Prostate gland (tissue), 2 donors: ENCODE results near the gene TEX53.

Source experiments
- CTCF ChIP-seq, 4 experiments: fragments of 200-600 bp in 2 of 4; fragments of 450-650 bp in 2 of 4; sonication (generic) in 2 of 4; IDR thresholded peaks; 1 replicate in 3 of 4; 2 replicates in 1 of 4; pipeline ENCODE4 v1.5.1; 2016 to 2019; ENCODE audit warnings: antibody characterized with exemption in 4 of 4, mild to moderate bottlenecking in 2 of 4, moderate library complexity in 2 of 4
- POLR2A ChIP-seq: fragments of 450-650 bp; IDR thresholded peaks from one replicate; pipeline ENCODE4 v1.6.1; 2016; ENCODE audit warnings: antibody characterized with exemption, mild to moderate bottlenecking
- POLR2AphosphoS5 ChIP-seq: sonication (generic); formaldehyde crosslinking; IDR thresholded peaks from one replicate; pipeline ENCODE4 v1.6.1; 2017; ENCODE audit warnings: antibody characterized with exemption

DNA sequence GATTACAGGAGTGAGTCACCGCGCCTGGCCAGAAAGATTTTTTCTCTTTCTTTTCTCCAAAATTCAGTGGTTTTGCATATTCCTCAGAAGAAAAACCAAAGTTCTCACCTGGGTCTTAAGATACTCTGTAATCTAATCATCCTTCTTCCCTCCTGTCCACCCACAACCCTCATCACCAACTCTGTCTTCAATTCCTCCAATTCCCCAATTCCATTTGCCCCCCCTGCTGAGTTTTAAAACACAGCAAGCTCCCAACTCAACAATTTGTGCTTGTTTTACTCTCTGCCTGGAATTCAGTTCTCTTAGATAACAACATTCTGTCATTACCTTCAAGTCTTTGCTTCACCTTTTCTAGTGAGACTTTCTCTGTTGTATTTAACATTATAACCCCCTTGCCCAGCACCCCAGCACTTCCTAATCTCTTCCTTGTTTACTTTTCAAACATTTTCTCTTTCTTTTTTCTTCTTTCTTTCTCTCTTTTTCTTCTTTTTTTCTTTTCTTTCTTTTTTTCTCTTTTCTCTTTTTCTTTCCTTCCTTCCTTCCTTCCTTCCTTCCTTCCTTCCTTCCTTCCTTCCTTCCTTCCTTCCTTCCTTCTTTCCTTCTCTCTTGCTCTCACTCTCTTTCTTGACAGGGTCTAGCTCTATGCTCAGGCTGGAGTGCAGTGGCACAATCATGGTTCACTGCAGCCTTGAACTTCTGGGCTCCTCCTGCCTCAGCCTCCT lies 16.6 kb upstream of the TEX53 start:
- TF ChIP-seq POLR2A (no peak), CTCF (IDR thresholded peaks at IDR 0.05) (no peak), POLR2AphosphoS5 (no peak)
